ENCODE data around the gene PYCR2.
"Not testable (repeated sequence)": the region's sequence is repeated elsewhere in the genome, so short reads cannot be mapped to it uniquely, and the experiment has no call there.

Gene PYCR2

GRCh38 chr1:225942574-225942973 lies 18.5 kb upstream of the PYCR2 start:
- DNase-seq (ENCODE audit: low read depth in 1 of 2, low spot score in 1 of 2) = no peak
- no peaks in the 10 kb centered on the region for H3K27me3 ChIP-seq (ENCODE audit: insufficient read depth, poor library complexity, severe bottlenecking)
- no peak overlapping the region for H3K27ac ChIP-seq (replicated peaks)
- TF ChIP-seq POLR2AphosphoS5 (IDR thresholded peaks at IDR 0.05; ENCODE audit: low read depth) = no peak
- no peak for TF ChIP-seq REST (IDR thresholded peaks at IDR 0.05; ENCODE audit: insufficient replicate concordance, low read depth)
- no peak overlapping the region for H3K4me3 ChIP-seq (replicated peaks; ENCODE audit: insufficient read depth, low read length)

GRCh38 chr1:225941942-225942222 lies 17.8 kb upstream of the PYCR2 start:
- no peak overlapping the region for H3K4me3 ChIP-seq (replicated peaks; ENCODE audit: insufficient read depth, low read length)
- TF ChIP-seq REST (IDR thresholded peaks at IDR 0.05; ENCODE audit: insufficient replicate concordance, low read depth) (no peak), GABPA (IDR thresholded peaks at IDR 0.05; ENCODE audit: low read depth) (no peak)
- no peak for DNase-seq (ENCODE audit: low read depth in 1 of 2, low spot score in 1 of 2)
- H3K27ac ChIP-seq (replicated peaks) = no peak overlapping the region
- no peaks in the 10 kb centered on the region for H3K27me3 ChIP-seq (ENCODE audit: insufficient read depth, poor library complexity, severe bottlenecking)

GRCh38 chr1:225941187-225941941 lies 17.3 kb upstream of the PYCR2 start, which contains the start of gene LEFTY2:
Gene LEFTY2, minus strand, starts transcription at chr1:225941220. Its CDS starts 80 bp downstream, at chr1:225941140.
- H3K27ac ChIP-seq (replicated peaks) = no peak within 1 kb of the TSS
- no peak within 1 kb of the TSS for H3K4me3 ChIP-seq (replicated peaks; ENCODE audit: insufficient read depth, low read length)
- no peak for DNase-seq (ENCODE audit: low read depth in 1 of 2, low spot score in 1 of 2)
- TF ChIP-seq POLR2AphosphoS5 (IDR thresholded peaks at IDR 0.05; ENCODE audit: low read depth) = no peak
- no peak for TF ChIP-seq SPI1 (IDR thresholded peaks at IDR 0.05; ENCODE audit: borderline replicate concordance, low read depth)
- TF ChIP-seq GABPA (IDR thresholded peaks at IDR 0.05; ENCODE audit: low read depth) = no peak
- no peak for TF ChIP-seq CTCF (IDR thresholded peaks at IDR 0.05; ENCODE audit: insufficient read depth, low read length)
- TF ChIP-seq REST (IDR thresholded peaks at IDR 0.05; ENCODE audit: insufficient replicate concordance, low read depth) = no peak
- H3K27me3 ChIP-seq (ENCODE audit: insufficient read depth, poor library complexity, severe bottlenecking) = no peaks in the 10 kb centered on the region

GRCh38 chr1:225940385-225941151 lies 16.5 kb upstream of the PYCR2 start:
- Histone ChIP-seq H3K4me3 (replicated peaks; ENCODE audit: insufficient read depth, low read length) (no peak overlapping the region), H3K27ac (replicated peaks) (no peak overlapping the region), H3K27me3 (ENCODE audit: insufficient read depth, poor library complexity, severe bottlenecking) (no peaks in the 10 kb centered on the region)
- DNase-seq (ENCODE audit: low read depth in 1 of 2, low spot score in 1 of 2) = no peak
- no peak for TF ChIP-seq REST (IDR thresholded peaks at IDR 0.05; ENCODE audit: insufficient replicate concordance, low read depth)
- TF ChIP-seq SPI1 (IDR thresholded peaks at IDR 0.05; ENCODE audit: borderline replicate concordance, low read depth) = no peak
- no peak for TF ChIP-seq GABPA (IDR thresholded peaks at IDR 0.05; ENCODE audit: low read depth)
- no peak for TF ChIP-seq POLR2AphosphoS5 (IDR thresholded peaks at IDR 0.05; ENCODE audit: low read depth)
- TF ChIP-seq CTCF (IDR thresholded peaks at IDR 0.05; ENCODE audit: insufficient read depth, low read length) = no peak

GRCh38 chr1:225939939-225940310 lies 15.9 kb upstream of the PYCR2 start:
- not testable (repeated sequence) for H3K4me3 ChIP-seq (replicated peaks; ENCODE audit: insufficient read depth, low read length)

More at GRCh38 chr1:225939939-225940310, 15.9 kb upstream of the PYCR2 start:
- not testable (repeated sequence) for H3K27me3 ChIP-seq (ENCODE audit: insufficient read depth, poor library complexity, severe bottlenecking); DNase-seq (ENCODE audit: low read depth in 1 of 2, low spot score in 1 of 2); H3K27ac ChIP-seq (replicated peaks)
